PC-3 (cell line): ENCODE data around the gene MS4A14.

ENCODE experiments used
- EZH2 ChIP-seq: fragments of 300-600 bp; sonication (generic); IDR thresholded peaks from one replicate; pipeline ENCODE4 v1.6.1; 2017; ENCODE audit warnings: antibody characterized with exemption, mild to moderate bottlenecking, low read length; ENCODE audit not compliant: unreplicated experiment
- TF ChIP-seq, protein P1 (sequence below): fragments of 300-600 bp; sonication (generic); conservative IDR thresholded peaks from 2 replicates; pipeline ENCODE4 v1.5.1; 2017; ENCODE audit warnings: antibody characterized with exemption, low read depth, mild to moderate bottlenecking, low read length

- TF ChIP-seq EZH2 = no peak
- TF ChIP-seq, protein P1, sequence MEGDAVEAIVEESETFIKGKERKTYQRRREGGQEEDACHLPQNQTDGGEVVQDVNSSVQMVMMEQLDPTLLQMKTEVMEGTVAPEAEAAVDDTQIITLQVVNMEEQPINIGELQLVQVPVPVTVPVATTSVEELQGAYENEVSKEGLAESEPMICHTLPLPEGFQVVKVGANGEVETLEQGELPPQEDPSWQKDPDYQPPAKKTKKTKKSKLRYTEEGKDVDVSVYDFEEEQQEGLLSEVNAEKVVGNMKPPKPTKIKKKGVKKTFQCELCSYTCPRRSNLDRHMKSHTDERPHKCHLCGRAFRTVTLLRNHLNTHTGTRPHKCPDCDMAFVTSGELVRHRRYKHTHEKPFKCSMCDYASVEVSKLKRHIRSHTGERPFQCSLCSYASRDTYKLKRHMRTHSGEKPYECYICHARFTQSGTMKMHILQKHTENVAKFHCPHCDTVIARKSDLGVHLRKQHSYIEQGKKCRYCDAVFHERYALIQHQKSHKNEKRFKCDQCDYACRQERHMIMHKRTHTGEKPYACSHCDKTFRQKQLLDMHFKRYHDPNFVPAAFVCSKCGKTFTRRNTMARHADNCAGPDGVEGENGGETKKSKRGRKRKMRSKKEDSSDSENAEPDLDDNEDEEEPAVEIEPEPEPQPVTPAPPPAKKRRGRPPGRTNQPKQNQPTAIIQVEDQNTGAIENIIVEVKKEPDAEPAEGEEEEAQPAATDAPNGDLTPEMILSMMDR = no peak
These were observed 58.0 kb downstream of the MS4A14 start for GRCh38 chr11:60454212-60454611.
